Measurements from ENCODE around the gene L3MBTL4. TPM values are rescaled to one million over a fixed set of nuclear protein-coding genes. Genes with fewer than 3 reads are reported as not detected.

Gene L3MBTL4
- total RNA-seq, 6 donors from 2014 or later, result 13.2 to 29.1 (median 14.8) TPM

- Histone ChIP-seq H3K27me3 (no peaks in the 10 kb centered on the region), H3K9me3 (no peaks in the 10 kb centered on the region), H3K27ac (no peak overlapping the region), H3K4me3 (no peak overlapping the region), H3K4me1 (no peaks in the 10 kb centered on the region), H3K36me3 (no peaks in the 10 kb centered on the region)
- WGBS, 2 donors, result 66 to 75% methylated on average over 5 of the region's 5 CpGs
- ATAC-seq (ENCODE audit: low FRiP score in 2 of 2) (no peak), DNase-seq (no peak)
- no peak for TF ChIP-seq POLR2A (IDR thresholded peaks at IDR 0.05)
- TF ChIP-seq CTCF (IDR thresholded peaks at IDR 0.05), result no peak
- TF ChIP-seq EP300 (IDR thresholded peaks at IDR 0.05), result no peak
- TF ChIP-seq POLR2AphosphoS5 (IDR thresholded peaks at IDR 0.05), result no peak
Observed at GRCh38 chr18:6434481-6434880, 19.8 kb upstream of the L3MBTL4 start.

- H3K4me3 ChIP-seq, result no peak overlapping the region
- DNase-seq (no peak), ATAC-seq (ENCODE audit: low FRiP score in 2 of 2) (no peak)
Observed at GRCh38 chr18:6431659-6432318, 17.1 kb upstream of the L3MBTL4 start.

GRCh38 chr18:6428851-6429395 is 14.2 kb upstream of the L3MBTL4 start:
- Histone ChIP-seq H3K9me3 (no peaks in the 10 kb centered on the region), H3K4me1 (no peaks in the 10 kb centered on the region), H3K4me3 (no peak overlapping the region), H3K27ac (no peak overlapping the region), H3K36me3 (no peaks in the 10 kb centered on the region), H3K27me3 (no peaks in the 10 kb centered on the region)
- TF ChIP-seq POLR2AphosphoS5 (IDR thresholded peaks at IDR 0.05), result no peak
- no peak for TF ChIP-seq POLR2A (IDR thresholded peaks at IDR 0.05)
- TF ChIP-seq CTCF (IDR thresholded peaks at IDR 0.05), result no peak
- TF ChIP-seq EP300 (IDR thresholded peaks at IDR 0.05), result no peak
- DNase-seq (no peak), ATAC-seq (ENCODE audit: low FRiP score in 2 of 2) (no peak)
- 81 to 91% methylated on average over 3 of the region's 3 CpGs for WGBS, 2 donors

More at GRCh38 chr18:6431659-6432318, 17.1 kb upstream of the L3MBTL4 start:
- H3K36me3 ChIP-seq, result no peaks in the 10 kb centered on the region
- TF ChIP-seq EP300 (IDR thresholded peaks at IDR 0.05), result no peak
- TF ChIP-seq POLR2AphosphoS5 (IDR thresholded peaks at IDR 0.05), result no peak
- no peak for TF ChIP-seq POLR2A (IDR thresholded peaks at IDR 0.05)
- TF ChIP-seq CTCF (IDR thresholded peaks at IDR 0.05), result no peak
- 65 to 91% methylated on average over 19 of the region's 19 CpGs for whole genome bisulfite sequencing, 2 donors
- no peaks in the 10 kb centered on the region for H3K4me1 ChIP-seq
- H3K27me3 ChIP-seq, result no peaks in the 10 kb centered on the region
- no peak overlapping the region for H3K27ac ChIP-seq
- H3K9me3 ChIP-seq, result no peaks in the 10 kb centered on the region

- DNase-seq (no peak), ATAC-seq (ENCODE audit: low FRiP score in 2 of 2) (no peak)
- no peaks in the 10 kb centered on the region for H3K27me3 ChIP-seq
- H3K4me3 ChIP-seq, result no peak overlapping the region
- TF ChIP-seq POLR2A (IDR thresholded peaks at IDR 0.05) (no peak), EP300 (IDR thresholded peaks at IDR 0.05) (no peak), CTCF (IDR thresholded peaks at IDR 0.05) (no peak), POLR2AphosphoS5 (IDR thresholded peaks at IDR 0.05) (no peak)
- no peaks in the 10 kb centered on the region for H3K4me1 ChIP-seq
- 75% methylated on average over 1 of the region's 1 CpG for WGBS, 2 donors
- no peak overlapping the region for H3K27ac ChIP-seq
- no peaks in the 10 kb centered on the region for H3K36me3 ChIP-seq
- H3K9me3 ChIP-seq, result no peaks in the 10 kb centered on the region
Observed at GRCh38 chr18:6427286-6427685, 12.6 kb upstream of the L3MBTL4 start.

- no peak overlapping the region for H3K27ac ChIP-seq
- no peaks in the 10 kb centered on the region for H3K36me3 ChIP-seq
- H3K9me3 ChIP-seq, result no peaks in the 10 kb centered on the region
- WGBS, 2 donors, result 69 to 75% methylated on average over 5 of the region's 5 CpGs
- ATAC-seq (ENCODE audit: low FRiP score in 2 of 2) (no peak), DNase-seq (no peak)
- H3K4me1 ChIP-seq, result no peaks in the 10 kb centered on the region
- H3K4me3 ChIP-seq, result no peak overlapping the region
- no peaks in the 10 kb centered on the region for H3K27me3 ChIP-seq
- TF ChIP-seq POLR2A (IDR thresholded peaks at IDR 0.05) (no peak), CTCF (IDR thresholded peaks at IDR 0.05) (no peak), POLR2AphosphoS5 (IDR thresholded peaks at IDR 0.05) (no peak), EP300 (IDR thresholded peaks at IDR 0.05) (no peak)
Observed at GRCh38 chr18:6423289-6423688, 8.6 kb upstream of the L3MBTL4 start.

Measured in upper lobe of left lung (tissue), 6 donors.